ENCODE measurements around the gene EDIL3. TPM values are rescaled to one million over a fixed set of nuclear protein-coding genes. Genes with fewer than 3 reads are reported as not detected.

EDIL3 gene
- total and polyA plus RNA-seq, 9 of the 15 experiments (the other 6 are each of a cell fraction or from before 2014, with no cell fraction given), result 0.09 TPM; not detected in 8

DNA sequence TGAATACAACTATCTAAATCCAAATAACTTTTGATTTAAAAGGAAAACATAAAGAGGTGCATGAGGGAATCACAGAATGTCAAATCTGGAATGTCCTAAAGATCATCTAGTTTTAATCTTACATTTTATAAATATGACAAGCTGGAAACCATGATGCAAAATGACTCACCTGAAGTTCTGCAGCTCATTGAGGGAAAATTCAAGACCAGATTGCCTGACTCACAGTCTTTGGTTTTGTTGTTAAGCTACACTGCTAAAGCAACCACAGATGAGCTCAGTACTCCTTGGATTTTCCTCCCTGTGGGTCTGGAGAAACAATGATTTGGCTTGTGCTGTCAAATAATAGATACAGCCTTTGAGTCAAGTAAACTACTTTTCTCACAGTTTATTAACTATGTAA lies 19.1 kb upstream of the EDIL3 start:
- TF ChIP-seq, protein P1, sequence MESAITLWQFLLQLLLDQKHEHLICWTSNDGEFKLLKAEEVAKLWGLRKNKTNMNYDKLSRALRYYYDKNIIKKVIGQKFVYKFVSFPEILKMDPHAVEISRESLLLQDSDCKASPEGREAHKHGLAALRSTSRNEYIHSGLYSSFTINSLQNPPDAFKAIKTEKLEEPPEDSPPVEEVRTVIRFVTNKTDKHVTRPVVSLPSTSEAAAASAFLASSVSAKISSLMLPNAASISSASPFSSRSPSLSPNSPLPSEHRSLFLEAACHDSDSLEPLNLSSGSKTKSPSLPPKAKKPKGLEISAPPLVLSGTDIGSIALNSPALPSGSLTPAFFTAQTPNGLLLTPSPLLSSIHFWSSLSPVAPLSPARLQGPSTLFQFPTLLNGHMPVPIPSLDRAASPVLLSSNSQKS (CRISPR knock-in tag; IDR thresholded peaks at IDR 0.05), result no peak
- TF ChIP-seq, protein P2, sequence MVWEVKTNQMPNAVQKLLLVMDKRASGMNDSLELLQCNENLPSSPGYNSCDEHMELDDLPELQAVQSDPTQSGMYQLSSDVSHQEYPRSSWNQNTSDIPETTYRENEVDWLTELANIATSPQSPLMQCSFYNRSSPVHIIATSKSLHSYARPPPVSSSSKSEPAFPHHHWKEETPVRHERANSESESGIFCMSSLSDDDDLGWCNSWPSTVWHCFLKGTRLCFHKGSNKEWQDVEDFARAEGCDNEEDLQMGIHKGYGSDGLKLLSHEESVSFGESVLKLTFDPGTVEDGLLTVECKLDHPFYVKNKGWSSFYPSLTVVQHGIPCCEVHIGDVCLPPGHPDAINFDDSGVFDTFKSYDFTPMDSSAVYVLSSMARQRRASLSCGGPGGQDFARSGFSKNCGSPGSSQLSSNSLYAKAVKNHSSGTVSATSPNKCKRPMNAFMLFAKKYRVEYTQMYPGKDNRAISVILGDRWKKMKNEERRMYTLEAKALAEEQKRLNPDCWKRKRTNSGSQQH (CRISPR knock-in tag; IDR thresholded peaks at IDR 0.05), result no peak
- no peak for TF ChIP-seq FOXA1 (IDR thresholded peaks at IDR 0.05; ENCODE audit: borderline replicate concordance)
- no peak for TF ChIP-seq ZNF583 (CRISPR knock-in tag; IDR thresholded peaks at IDR 0.05)
- TF ChIP-seq NFYB (IDR thresholded peaks at IDR 0.05; ENCODE audit: extremely low read depth, insufficient read length), result no peak
- TF ChIP-seq TCF7 (IDR thresholded peaks at IDR 0.05; ENCODE audit: borderline replicate concordance), result no peak
- TF ChIP-seq HDAC3 (IDR thresholded peaks at IDR 0.05; ENCODE audit: borderline replicate concordance, partially characterized antibody), result no peak
- TF ChIP-seq TAF15 (IDR thresholded peaks at IDR 0.05; ENCODE audit: low read depth, low read length), result no peak
- TF ChIP-seq, protein P3, sequence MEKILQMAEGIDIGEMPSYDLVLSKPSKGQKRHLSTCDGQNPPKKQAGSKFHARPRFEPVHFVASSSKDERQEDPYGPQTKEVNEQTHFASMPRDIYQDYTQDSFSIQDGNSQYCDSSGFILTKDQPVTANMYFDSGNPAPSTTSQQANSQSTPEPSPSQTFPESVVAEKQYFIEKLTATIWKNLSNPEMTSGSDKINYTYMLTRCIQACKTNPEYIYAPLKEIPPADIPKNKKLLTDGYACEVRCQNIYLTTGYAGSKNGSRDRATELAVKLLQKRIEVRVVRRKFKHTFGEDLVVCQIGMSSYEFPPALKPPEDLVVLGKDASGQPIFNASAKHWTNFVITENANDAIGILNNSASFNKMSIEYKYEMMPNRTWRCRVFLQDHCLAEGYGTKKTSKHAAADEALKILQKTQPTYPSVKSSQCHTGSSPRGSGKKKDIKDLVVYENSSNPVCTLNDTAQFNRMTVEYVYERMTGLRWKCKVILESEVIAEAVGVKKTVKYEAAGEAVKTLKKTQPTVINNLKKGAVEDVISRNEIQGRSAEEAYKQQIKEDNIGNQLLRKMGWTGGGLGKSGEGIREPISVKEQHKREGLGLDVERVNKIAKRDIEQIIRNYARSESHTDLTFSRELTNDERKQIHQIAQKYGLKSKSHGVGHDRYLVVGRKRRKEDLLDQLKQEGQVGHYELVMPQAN (IDR thresholded peaks at IDR 0.05; ENCODE audit: borderline replicate concordance), result no peak
- no peak for TF ChIP-seq MCM5 (IDR thresholded peaks at IDR 0.05; ENCODE audit: low read depth)
- no peak for TF ChIP-seq CBX3 (IDR thresholded peaks at IDR 0.05; ENCODE audit: borderline replicate concordance in 1 of 2, low read length in 2 of 2)
- no peak for TF ChIP-seq ELF1 (tag; IDR thresholded peaks at IDR 0.05)
- no peaks in the 10 kb centered on the region for H3K9me3 ChIP-seq (replicated peaks; ENCODE audit: control insufficient read depth, insufficient read depth, low read depth, low read length)
- H3K27me3 ChIP-seq (ENCODE audit: control insufficient read depth in 2 of 2, insufficient read depth in 2 of 2, low read length in 2 of 2), result no peaks in the 10 kb centered on the region
- POLR2A ChIA-PET, result no interaction called here
- no peak overlapping the region for H3K27ac ChIP-seq (ENCODE audit: extremely low read depth, low read depth, low read length)
- DNase-seq (ENCODE audit: extremely low read depth in 1 of 4, low spot score in 3 of 4), result no peak
- intact Hi-C loops (cut with micrococcal nuclease), result no loop called here
- no peaks in the 10 kb centered on the region for H3K4me1 ChIP-seq (replicated peaks in 1 of 2; ENCODE audit: control insufficient read depth in 2 of 2, insufficient read depth in 2 of 2, low read length in 2 of 2)
- H3K9ac ChIP-seq (ENCODE audit: insufficient read depth in 1 of 2, low read depth in 2 of 2, low read length in 2 of 2), result no peak overlapping the region
- no peaks in the 10 kb centered on the region for H3K79me2 ChIP-seq (ENCODE audit: control insufficient read depth, insufficient read depth, low read length)
- BruUV-seq (replicated peaks), result no TSS peak
- no peak for ATAC-seq
- no peak overlapping the region for H2AFZ ChIP-seq (ENCODE audit: low read depth, low read length)
- in situ Hi-C loops (cut with MboI), result no loop called here
- no peaks in the 10 kb centered on the region for H4K20me1 ChIP-seq (replicated peaks; ENCODE audit: control insufficient read depth, insufficient read depth, low read length)
- no peaks in the 10 kb centered on the region for H3K36me3 ChIP-seq (ENCODE audit: control insufficient read depth, insufficient read depth, low read length)
- CTCF ChIA-PET (ENCODE audit: low intra/inter-chr PET ratio), result no interaction called here
- no peak for FAIRE-seq
- H3K4me2 ChIP-seq (ENCODE audit: insufficient read depth, low read length), result no peak overlapping the region
- no peak overlapping the region for H3K4me3 ChIP-seq
- H3K9me1 ChIP-seq (ENCODE audit: control insufficient read depth, insufficient read depth, low read length), result no peaks in the 10 kb centered on the region

Data from K562 (cell line).